OCI-M1 (cell line): ENCODE data around the gene SPRR5.

Source experiments
- DNase-seq: peaks from one replicate; lab custom pipeline; 2025; lab: John Stamatoyannopoulos, UW

The SPRR5 gene

DNA sequence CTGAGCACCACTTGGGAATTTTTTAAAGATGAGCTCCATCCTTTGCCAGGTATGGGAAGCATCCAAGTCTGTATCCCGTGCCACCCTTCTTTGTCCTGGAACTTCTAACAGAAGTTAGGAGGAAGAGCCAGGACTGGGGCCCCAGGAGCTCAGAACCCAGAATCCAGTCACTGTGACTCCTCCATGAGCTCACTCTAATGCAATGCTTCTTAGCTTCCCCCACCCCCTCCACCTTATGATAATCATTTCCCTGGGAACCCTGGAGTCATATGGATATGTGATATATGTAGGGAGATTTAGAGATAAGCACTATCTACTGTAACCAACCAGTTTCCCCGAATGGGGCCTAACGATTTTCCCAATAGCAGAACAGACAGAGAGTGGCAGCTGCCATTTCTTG, 758 bp upstream of the SPRR5 start:
- DNase-seq: no peak

DNA sequence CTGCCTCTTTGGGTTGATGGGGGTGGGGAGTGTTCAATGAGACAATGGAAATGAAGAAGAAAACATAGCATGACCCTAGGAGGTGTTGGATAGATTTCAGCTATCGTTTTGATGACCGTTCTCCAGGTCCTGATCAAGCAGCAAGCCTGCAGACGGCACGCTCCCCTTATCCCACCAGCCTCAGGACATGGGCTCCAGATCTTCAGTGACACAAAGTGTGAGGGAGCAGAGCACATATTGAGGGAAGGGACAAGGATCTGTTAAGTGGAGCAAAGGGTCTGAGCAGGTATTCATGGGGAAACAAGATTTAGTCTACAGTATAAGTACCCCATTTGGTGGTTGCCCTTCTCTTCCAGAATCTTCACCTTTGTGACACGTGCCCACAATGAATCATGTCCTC, 4.7 kb downstream of the SPRR5 start:
- no peak for DNase-seq

GRCh38 chr1:152953761-152954160, 6.8 kb downstream of the SPRR5 start:
- DNase-seq: no peak

GRCh38 chr1:152954436-152954835, 7.4 kb downstream of the SPRR5 start:
- no peak for DNase-seq

DNA sequence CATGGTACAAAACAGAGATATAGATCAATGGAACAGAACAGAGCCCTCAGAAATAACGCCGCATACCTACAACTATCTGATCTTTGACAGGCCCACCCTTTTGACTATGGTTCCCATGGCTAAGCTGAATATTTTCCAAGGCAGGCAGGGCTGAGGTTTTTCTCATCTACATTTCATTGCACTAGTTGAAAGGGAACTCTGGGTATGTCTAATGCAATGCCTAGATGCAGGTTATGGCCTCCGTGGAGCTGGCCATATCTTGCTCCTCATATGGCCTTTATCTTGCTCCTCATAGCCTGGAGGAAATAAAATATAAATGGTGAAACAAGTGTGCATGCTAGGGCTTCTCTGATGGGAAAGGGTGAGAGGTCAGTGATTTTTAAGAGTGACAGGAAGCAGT, 10.6 kb downstream of the SPRR5 start:
- no peak for DNase-seq

GRCh38 chr1:152959273-152959672, 12.3 kb downstream of the SPRR5 start:
- no peak for DNase-seq

- no peak for DNase-seq
Observed at GRCh38 chr1:152959801-152960451, 12.9 kb downstream of the SPRR5 start.

- DNase-seq: no peak
Observed at GRCh38 chr1:152960452-152961044, 13.5 kb downstream of the SPRR5 start.

GRCh38 chr1:152961226-152961891, 14.4 kb downstream of the SPRR5 start:
- no peak for DNase-seq

DNA sequence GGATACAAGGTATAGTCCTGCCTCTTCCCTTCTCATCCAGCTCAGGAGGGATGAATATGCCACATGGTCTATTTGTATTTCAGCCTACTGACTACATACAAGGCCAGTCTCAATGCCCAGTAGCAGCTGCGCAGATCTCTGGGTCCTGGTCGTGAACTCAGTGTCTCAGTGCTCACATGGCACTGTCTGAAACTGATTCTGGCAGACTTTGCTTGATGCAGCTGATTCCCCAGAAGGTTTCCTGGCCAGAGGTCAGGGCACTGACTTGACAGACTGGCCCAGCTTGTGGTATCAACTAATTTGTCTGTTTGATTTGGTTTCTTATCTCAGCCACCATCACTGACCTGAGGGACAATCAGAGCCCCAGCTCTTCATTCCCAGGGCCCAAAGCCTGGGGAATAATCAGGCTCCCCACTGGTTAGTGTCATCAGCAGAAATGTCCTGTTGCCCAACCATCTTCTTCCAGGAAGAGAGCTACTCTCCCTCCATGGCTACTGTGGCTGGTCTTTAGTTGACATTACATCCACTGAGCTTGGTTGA, 15.9 kb downstream of the SPRR5 start:
- no peak for DNase-seq

DNA sequence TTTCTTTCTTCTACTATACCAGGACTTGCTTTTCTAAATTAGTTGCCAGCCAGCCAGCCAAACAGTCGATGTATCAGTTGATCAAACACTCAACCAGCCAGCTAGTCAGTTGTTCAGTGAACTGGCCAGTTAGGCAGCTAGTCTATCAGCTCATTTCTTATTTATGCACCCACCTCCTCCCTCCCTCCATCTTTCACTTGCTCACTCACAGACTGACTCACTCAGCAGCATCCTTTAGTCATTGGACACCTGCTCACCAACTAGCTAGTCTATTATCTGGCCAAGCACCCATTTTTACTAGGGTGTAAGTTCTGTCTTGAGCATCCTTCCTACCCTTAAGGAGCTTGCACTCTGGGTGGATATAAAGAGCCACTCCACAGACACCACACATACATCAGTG, 17.5 kb downstream of the SPRR5 start:
- DNase-seq: no peak

GRCh38 chr1:152965853-152966252, 18.8 kb downstream of the SPRR5 start:
- DNase-seq: no peak

- peak; percentile 22 for DNase-seq
Observed at GRCh38 chr1:152967201-152967600, 20.2 kb downstream of the SPRR5 start.

DNA sequence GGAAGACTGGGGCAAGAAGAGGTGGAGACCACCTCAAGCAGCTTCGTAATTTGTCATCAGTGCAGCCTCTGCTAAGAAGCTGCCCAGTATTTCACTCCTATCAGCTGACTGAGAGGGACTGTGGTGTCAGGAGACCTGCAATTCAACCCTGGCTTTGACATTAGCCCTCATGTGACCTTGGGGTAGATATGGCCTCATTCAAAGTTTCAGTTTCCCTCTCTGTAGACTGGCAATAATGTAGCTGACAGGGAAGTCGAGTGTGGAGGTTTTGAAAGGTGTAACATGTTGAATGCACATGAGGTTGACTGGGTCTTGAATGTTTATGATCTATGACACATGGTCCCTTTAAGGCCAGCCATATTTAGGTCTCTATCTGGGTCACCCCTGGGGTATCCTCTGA, 21.2 kb downstream of the SPRR5 start:
- DNase-seq: peak; percentile 81

DNA sequence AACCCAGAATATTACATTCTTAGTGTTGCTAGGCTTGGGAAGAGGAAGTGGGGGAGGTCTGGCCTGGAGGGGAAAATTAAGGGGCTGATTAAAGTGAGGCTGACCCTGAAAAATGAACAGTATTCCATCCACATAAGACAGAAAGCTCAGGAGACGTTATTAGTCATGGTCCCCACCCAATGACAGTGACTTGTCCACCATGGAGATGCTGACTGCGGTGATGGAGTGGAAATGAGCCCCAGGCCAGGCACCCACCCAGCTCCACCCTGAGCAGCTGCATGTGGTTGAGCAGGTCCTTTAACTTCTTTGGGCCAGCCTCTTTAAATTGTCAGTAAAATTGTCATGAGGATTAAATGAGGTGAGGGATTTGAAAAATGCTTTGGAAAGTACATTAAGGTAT, 22.0 kb downstream of the SPRR5 start:
- no peak for DNase-seq

GRCh38 chr1:152970495-152970894, 23.5 kb downstream of the SPRR5 start, which contains the start of gene SPRR4:
SPRR4 (plus strand) TSS chr1:152970648; CDS start chr1:152971891, 1,243 bp downstream.
- no peak for DNase-seq

GRCh38 chr1:152972196-152972886, 25.3 kb downstream of the SPRR5 start:
- DNase-seq: no peak

DNA sequence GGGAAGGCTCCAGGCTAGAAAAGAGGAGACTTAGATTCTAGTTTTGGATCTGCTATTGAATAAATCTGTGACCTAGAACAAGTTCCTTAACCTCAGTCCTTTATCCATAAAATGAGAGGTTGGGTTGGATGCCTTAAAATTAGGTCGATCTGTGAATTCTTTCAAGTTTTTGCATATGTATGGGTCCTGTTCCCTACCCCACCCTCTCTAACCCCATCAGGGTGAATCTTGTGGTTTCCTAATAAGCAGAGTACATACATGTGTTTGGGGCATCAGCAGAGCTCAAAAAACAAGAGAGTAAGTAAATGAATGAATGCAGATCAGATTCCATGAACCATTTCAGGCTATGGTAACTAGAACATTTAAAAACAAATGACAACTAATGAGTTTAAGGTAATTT, 29.7 kb downstream of the SPRR5 start:
- DNase-seq: no peak

GRCh38 chr1:152977614-152978013, 30.6 kb downstream of the SPRR5 start:
- no peak for DNase-seq

DNA sequence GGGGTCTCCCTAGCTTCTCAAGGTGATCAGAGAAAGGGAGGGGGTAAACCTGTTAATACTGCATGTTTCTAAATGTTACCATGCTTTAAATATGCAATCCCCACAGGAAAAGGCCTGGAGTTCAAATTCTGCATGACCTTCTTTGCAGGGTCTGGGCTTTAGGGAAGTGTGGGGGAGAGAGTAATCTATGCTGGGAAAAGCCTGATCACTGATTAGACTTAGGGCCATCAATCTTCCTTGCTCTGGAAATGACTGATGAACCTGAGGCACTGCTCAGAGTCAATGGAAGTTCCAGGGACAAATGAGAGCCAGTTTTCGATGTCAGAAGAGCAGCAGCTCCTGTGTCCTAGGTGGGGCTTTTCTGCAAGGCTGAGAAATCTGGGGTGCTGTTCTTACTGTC, 33.7 kb downstream of the SPRR5 start:
- no peak for DNase-seq

- DNase-seq: no peak
Observed at GRCh38 chr1:152981146-152981871, 34.3 kb downstream of the SPRR5 start.

DNA sequence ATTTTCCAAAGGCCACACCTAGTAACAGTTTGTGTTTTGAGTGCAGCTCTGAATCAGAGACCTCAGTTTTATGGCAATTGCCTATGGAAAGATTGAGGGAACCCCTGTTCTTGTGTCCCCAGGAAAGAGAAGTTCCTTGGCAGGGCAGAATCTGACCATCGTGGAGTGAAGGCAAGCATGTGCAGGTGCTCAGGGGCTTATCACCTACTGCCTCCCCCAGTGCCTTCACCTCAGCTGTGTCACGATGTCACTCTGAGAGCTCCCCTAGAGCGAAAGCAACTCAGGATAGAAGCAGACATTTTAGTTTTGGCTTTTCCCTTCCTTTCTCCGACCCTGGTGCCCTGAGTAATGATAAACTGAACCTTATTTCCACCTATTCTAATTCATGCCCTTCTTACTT, 35.1 kb downstream of the SPRR5 start:
- no peak for DNase-seq
